Esophagus muscularis mucosa (tissue), 4 donors: ENCODE results near the gene PRM1. TPM values are rescaled to one million over a fixed set of nuclear protein-coding genes. Genes with fewer than 3 reads are reported as not detected.
A peak's percentile ranks its signal among the peaks of the same experiment; 100 is the strongest.

Experiments
- DNase-seq: peaks from one replicate; pipeline ENCODE4 v3.0.0-alpha.2; 2017; ENCODE audit errors: extremely low spot score
- H3K27ac ChIP-seq, 4 donors: fragments of 200-600 bp; sonication (generic); replicated peaks in 1 of 4; 1 replicate in 3 of 4; 2 replicates in 1 of 4; pipeline ENCODE4 v1.5.1; 2016 to 2019; ENCODE audit warnings: mild to moderate bottlenecking in 1 of 4
- H3K27me3 ChIP-seq, 4 donors: fragments of 200-600 bp; sonication (generic); one replicate each; pipeline versions ENCODE4 v1.5.1 to v1.6.0; 2016 to 2019
- H3K36me3 ChIP-seq, 4 donors: fragments of 200-600 bp; sonication (generic); one replicate each; pipeline ENCODE4 v1.5.1; 2016 to 2019
- H3K4me1 ChIP-seq, 4 donors: fragments of 200-600 bp; sonication (generic); one replicate each; pipeline ENCODE4 v1.5.1; 2016 to 2019
- H3K4me3 ChIP-seq, 4 donors: fragments of 200-600 bp; sonication (generic); 1 replicate in 2 of 4; 2 replicates in 2 of 4; pipeline ENCODE4 v1.5.1; 2016 to 2019; ENCODE audit warnings: mild to moderate bottlenecking in 4 of 4, moderate library complexity in 1 of 4
- H3K9me3 ChIP-seq, 4 donors: fragments of 200-600 bp; sonication (generic); 1 replicate in 3 of 4; 2 replicates in 1 of 4; pipeline ENCODE4 v1.5.1; 2016 to 2019
- CTCF ChIP-seq, 3 experiments: fragments of 200-600 bp in 2 of 3; fragments of 450-650 bp in 1 of 3; sonication (generic) in 2 of 3; IDR thresholded peaks; one replicate each; pipeline ENCODE4 v1.5.1; 2017 to 2019; ENCODE audit warnings: antibody characterized with exemption in 3 of 3, mild to moderate bottlenecking in 2 of 3, moderate library complexity in 1 of 3
- EP300 ChIP-seq: sonication (generic); formaldehyde crosslinking; IDR thresholded peaks from one replicate; pipeline ENCODE4 v1.6.1; 2017; ENCODE audit warnings: antibody characterized with exemption
- POLR2A ChIP-seq: fragments of 450-650 bp; IDR thresholded peaks from one replicate; pipeline ENCODE4 v1.6.1; 2017; ENCODE audit warnings: antibody characterized with exemption, moderate library complexity, mild to moderate bottlenecking, low read depth
- POLR2AphosphoS5 ChIP-seq, 2 donors: sonication (generic); formaldehyde crosslinking; IDR thresholded peaks; one replicate each; pipeline ENCODE4 v1.6.1; 2017; ENCODE audit warnings: antibody characterized with exemption in 2 of 2
- WGBS: methylation state at CpG from one replicate; pipeline ENCODE4 v1.1.5; 2018; 5-methylcytosine and 5-hydroxymethylcytosine counted together
- intact Hi-C: fragments of 100-400 bp; cut with DNase I; formaldehyde crosslinking; loops from one replicate; pipeline ENCODE4 v1.15.1; 2023
- total RNA-seq, 4 donors: library from RNA; depleted of rRNA; stranded (reverse); fragments of >200 nt; gene quantifications; one replicate each; pipeline versions ENCODE4 v1.1.0 to v1.2.1, GENCODE V29; 2016

The PRM1 gene
- total RNA-seq, 4 donors from 2014 or later: not detected

DNA sequence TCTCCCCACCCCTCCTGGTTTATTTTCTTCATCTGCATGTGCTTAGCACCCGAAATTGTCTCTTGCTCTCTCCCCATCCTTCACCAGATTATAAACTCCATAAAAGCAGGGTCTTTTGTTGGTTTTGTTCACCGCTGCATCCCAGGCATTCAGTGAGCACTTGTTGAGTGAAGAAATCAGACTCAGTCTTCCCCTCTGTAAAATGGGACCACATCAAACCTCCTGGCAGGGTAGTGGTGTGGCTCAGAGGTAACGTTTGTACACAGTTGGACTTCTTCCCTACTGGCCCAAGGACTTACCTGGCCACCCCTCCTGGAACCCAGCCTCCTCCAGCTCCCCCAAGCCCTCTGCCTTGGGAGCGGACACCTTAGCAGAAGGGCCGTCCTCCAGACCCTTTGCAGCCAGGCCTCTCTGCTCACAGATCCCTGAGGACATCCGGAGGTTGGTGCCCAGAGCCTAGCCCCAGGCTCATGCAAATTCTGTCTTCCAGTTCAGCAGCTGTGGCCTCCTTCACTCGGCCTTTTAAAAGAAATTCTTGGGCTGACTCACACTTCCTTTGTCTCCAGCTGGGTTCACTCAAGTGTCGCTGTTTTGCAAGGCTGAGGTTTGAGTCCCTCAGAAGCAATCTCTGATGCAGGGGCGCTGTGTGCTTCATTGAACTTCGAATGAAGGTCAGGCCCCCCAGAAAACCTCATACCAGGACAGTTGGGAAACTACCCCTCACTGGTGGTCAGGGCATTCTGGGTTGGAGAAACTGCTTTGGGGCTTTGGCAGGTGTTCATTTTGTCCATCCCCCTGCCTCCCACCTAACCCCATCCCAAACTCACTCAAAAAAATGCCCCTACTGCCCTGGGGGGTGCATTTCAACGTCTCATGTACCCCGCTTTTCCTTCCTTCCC lies 47.3 kb upstream of the PRM1 start:
- peak overlapping the region in 3 of 4 donors; percentile 43 to 55 (median 49) for H3K27ac ChIP-seq
- intact Hi-C loops: no loop called here
- DNase-seq: peak; percentile 95
- TF ChIP-seq POLR2AphosphoS5 (IDR thresholded peaks at IDR 0.05) (peak; percentile 54 to 81), POLR2A (no peak), CTCF (IDR thresholded peaks at IDR 0.05) (no peak)
- no peak overlapping the region for H3K4me3 ChIP-seq
- no peaks in the 10 kb centered on the region for H3K36me3 ChIP-seq
- H3K27me3 ChIP-seq: no peaks in the 10 kb centered on the region
- no peaks in the 10 kb centered on the region for H3K9me3 ChIP-seq
- WGBS: 33% methylated on average over 9 of the region's 12 CpGs
- H3K4me1 ChIP-seq: peaks cover 14 to 22% (median 20%) of the 10 kb centered on the region in 4 donors

- no peak for TF ChIP-seq CTCF (IDR thresholded peaks at IDR 0.05)
- no peak for TF ChIP-seq POLR2A
- no peak for TF ChIP-seq EP300
- no peak for TF ChIP-seq POLR2AphosphoS5 (IDR thresholded peaks at IDR 0.05)
- no peaks in the 10 kb centered on the region for H3K9me3 ChIP-seq
- peaks cover 14 to 22% (median 20%) of the 10 kb centered on the region in 4 donors for H3K4me1 ChIP-seq
- H3K36me3 ChIP-seq: no peaks in the 10 kb centered on the region
- intact Hi-C loops: no loop called here
- no peak for DNase-seq
- H3K27ac ChIP-seq: peak overlapping the region in 3 of 4 donors; percentile 2 to 49 (median 43)
- 92% methylated on average over 23 of the region's 23 CpGs for WGBS
- H3K4me3 ChIP-seq: no peak overlapping the region
- no peaks in the 10 kb centered on the region for H3K27me3 ChIP-seq
Measured at GRCh38 chr16:11327277-11328171, 46.4 kb upstream of the PRM1 start.

GRCh38 chr16:11326737-11327276 lies 45.7 kb upstream of the PRM1 start:
- no peak for TF ChIP-seq POLR2AphosphoS5 (IDR thresholded peaks at IDR 0.05)
- TF ChIP-seq CTCF (IDR thresholded peaks at IDR 0.05): no peak
- TF ChIP-seq POLR2A: no peak
- no peak for TF ChIP-seq EP300
- no peaks in the 10 kb centered on the region for H3K9me3 ChIP-seq
- no peak for DNase-seq
- no peak overlapping the region for H3K27ac ChIP-seq
- H3K27me3 ChIP-seq: no peaks in the 10 kb centered on the region
- H3K36me3 ChIP-seq: no peaks in the 10 kb centered on the region
- peaks cover 14 to 22% (median 20%) of the 10 kb centered on the region in 4 donors for H3K4me1 ChIP-seq
- intact Hi-C loops: no loop called here
- H3K4me3 ChIP-seq: no peak overlapping the region
- 95% methylated on average over 9 of the region's 9 CpGs for whole genome bisulfite sequencing

GRCh38 chr16:11326084-11326736 lies 45.1 kb upstream of the PRM1 start:
- no peaks in the 10 kb centered on the region for H3K9me3 ChIP-seq
- TF ChIP-seq CTCF (IDR thresholded peaks at IDR 0.05) (no peak), EP300 (no peak), POLR2AphosphoS5 (IDR thresholded peaks at IDR 0.05) (no peak), POLR2A (no peak)
- H3K4me3 ChIP-seq: no peak overlapping the region
- H3K36me3 ChIP-seq: no peaks in the 10 kb centered on the region
- no peak for DNase-seq
- WGBS: 77% methylated on average over 9 of the region's 9 CpGs
- no peaks in the 10 kb centered on the region for H3K27me3 ChIP-seq
- intact Hi-C loops: no loop called here
- H3K4me1 ChIP-seq: peaks cover 14 to 22% (median 20%) of the 10 kb centered on the region in 4 donors
- no peak overlapping the region for H3K27ac ChIP-seq
